DMS153 treated with DMSO at 0.1 percent for 48 hours (cell line): Measurements from ENCODE around the gene MTF2.
"Not testable (repeated sequence)": the region's sequence is repeated elsewhere in the genome, so short reads cannot be mapped to it uniquely, and the experiment has no call there.

Source experiments
- DNase-seq: peaks from one replicate; lab custom pipeline; 2025; ENCODE audit not compliant: unreplicated experiment; lab: John Stamatoyannopoulos, UW

Gene MTF2

GRCh38 chr1:93078986-93079654 is at the start of gene MTF2:
Gene MTF2, plus strand, starts transcription at chr1:93079283. Its CDS starts 244 bp downstream, at chr1:93079527.
- peak; percentile 81 for DNase-seq

- no peak for DNase-seq
These were observed 49.8 kb upstream of the MTF2 start for GRCh38 chr1:93029317-93029716.

DNA sequence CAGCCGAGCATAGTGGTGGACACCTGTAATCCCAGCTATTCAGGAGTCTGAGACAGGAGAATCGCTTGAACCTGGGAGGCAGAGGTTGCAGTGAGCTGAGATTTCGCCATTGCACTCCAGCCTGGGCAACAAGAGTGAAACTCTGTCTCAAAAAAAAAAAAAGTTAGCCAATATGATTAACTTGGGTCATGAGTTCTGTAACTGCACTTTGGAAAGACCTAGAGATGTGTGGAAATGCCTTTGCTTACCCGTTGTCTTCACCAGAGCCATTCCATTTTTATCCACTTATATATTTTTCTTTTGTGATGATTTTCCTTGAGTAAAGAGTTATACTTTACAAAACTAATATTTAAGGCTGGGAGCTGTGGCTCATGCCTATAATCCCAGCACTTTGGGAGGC is 48.9 kb upstream of the MTF2 start:
- DNase-seq, result not testable (repeated sequence)

DNA sequence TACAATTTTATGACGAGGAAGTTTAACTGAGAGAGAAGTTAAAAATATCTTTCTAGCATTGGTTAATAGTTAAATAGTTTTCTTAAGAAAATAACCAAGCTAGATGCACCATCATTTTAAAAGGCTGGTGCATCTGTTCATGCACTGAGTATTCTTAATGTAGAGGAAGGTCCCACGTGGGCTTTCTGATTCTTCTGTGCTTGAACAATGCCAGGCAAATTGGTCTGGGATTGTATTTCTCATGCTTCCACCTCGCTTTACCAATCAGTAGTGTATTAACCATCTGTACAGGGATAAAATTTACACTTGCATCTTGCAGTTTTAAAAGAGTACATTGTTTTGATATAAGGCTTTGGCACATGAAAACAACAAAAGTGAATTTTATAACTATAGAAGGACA is 47.4 kb upstream of the MTF2 start:
- DNase-seq, result no peak

- DNase-seq, result no peak
These were observed 46.1 kb upstream of the MTF2 start for GRCh38 chr1:93033029-93033428.

DNA sequence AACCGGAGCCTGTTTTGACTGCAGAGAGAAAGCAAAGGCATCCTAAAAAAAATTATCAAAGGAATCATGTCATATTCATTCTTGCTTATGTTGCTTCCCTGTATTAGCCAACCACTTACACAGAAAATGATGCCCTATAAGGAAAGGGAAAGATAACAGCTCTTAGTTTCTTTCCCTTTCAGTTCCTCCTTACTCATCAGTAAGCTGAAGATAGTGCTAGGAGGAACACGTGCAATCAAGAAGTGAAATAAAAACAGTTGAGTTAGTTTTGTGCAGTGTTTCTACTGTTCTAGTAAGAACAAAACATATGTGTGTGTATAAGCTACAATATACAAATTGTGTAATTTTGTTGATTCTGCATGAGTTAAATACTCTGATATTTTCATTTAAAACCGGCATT is 45.3 kb upstream of the MTF2 start:
- DNase-seq, result no peak

DNA sequence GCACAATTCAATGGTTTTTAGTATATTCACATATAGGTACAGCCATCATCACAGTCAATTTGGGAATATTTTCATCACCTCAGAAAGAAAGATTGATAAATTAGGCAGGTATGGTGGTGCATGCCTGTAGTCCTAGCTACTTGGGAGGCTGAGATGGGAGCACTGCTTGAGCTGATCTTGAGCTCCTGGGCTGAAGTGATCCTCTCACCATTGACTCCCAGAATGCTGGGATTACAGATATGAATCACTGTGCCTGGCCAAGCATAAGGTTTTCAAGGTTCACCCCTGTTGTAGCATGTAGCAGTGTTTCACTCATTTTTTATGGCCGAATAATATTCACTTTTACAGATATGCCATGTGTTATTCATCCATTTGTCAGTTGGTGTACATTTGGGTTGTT is 44.7 kb upstream of the MTF2 start:
- DNase-seq, result no peak

- no peak for DNase-seq
These were observed 42.4 kb upstream of the MTF2 start for GRCh38 chr1:93036672-93037071.

- DNase-seq, result no peak
These were observed 36.7 kb upstream of the MTF2 start for GRCh38 chr1:93042187-93043056.

DNA sequence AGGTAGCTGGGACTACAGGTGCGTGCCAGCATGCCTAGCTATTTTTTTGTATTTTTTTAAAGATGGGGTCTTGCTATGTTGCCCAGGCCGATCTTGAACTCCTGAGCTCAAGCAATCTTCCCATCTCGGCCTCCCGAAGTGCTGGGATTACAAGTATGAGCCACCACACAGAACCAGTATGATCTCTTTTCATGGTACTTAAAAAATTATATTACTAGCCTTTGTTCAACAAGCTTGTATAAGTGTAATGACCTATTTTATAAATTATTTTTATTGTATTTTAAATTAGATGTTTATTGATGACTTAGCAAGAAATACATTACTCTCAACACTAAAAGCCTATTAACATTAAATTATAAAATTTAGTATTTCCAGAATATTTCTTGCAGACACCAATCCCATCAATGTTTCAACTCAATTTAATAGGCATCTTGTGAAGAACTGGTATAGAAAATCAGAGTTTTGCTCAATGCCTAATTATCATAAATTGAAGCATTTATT is 36.0 kb upstream of the MTF2 start:
- DNase-seq, result no peak

DNA sequence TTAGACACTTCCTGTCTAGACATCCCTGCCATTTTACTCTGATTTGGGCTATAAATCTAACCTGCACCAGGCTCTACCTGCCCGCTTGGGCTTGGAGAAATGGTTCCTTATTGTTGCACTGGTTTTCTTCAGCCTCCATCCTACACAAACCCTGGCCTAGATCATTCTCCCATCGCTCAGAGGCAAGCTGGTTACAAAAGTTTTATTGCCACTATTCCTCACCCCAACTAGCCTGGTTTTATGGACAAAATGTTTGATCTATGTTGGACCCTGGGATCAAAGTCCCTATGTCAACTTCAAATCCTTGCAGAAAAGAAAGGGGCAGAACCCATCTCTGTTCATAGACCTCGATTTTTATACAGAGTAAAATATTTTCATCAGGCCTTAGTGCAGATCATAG is 31.5 kb upstream of the MTF2 start:
- DNase-seq, result no peak

DNA sequence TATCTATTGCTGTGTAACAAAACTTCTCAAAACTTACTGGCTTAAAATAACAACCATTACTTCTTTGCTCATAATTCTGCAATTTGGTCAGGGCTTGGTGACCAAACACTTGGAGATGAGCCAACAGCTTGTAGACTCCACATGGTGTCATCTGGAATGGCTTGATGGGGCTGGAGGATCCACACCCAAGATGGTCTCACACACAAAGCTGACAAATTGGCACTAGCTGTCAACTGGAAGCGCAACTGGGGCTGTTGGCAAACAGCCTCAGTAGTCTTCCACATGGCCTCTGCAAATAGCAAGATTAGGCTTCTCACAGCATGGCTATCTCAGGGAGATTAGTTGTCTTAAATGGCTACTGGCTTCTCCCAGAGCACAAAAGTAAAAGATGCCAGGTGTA is 27.1 kb upstream of the MTF2 start:
- no peak for DNase-seq

DNA sequence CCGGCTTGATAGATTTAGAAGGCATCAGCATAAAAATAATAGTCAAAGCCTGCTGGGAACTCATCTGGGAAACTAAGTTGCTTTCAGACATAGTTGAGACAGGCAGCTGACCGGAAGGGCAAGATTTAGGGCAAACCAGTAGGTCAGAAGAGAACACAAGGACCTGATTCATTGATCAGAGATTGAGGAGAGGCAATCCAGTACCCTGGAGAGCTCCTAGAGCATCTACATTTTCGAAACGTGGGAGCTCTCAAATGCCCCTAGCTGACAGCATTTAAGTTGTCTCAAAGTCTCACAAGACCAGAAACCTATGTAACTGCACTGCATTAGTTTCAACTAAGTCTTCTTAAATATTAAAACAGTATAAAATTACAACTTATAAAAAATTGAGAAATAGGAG is 22.9 kb upstream of the MTF2 start:
- DNase-seq, result no peak

- DNase-seq, result no peak
These were observed 22.4 kb upstream of the MTF2 start for GRCh38 chr1:93056649-93057048.

- peak; percentile 6 for DNase-seq
These were observed 16.9 kb upstream of the MTF2 start for GRCh38 chr1:93061895-93062792.

GRCh38 chr1:93076268-93076667 is 2.8 kb upstream of the MTF2 start:
- DNase-seq, result no peak

DNA sequence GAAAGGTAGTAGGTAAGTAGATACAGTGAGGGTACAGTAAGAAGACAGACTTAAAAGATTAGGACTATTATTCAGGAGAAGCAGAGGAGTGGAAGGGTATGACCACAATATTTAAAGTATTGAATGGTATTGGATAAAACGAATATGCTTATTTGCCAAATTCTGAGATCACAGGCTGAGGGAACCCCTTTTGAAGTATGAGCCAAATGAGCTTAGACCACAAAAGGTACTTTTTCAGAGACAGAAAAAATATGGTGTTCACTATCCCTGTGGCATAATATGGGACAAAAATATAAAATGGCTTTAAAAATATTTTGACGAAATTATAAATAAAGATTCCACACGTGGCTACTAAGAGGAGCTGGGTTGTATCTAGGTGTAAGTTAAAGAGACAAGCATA is 880 bp upstream of the MTF2 start:
- DNase-seq, result no peak

DNA sequence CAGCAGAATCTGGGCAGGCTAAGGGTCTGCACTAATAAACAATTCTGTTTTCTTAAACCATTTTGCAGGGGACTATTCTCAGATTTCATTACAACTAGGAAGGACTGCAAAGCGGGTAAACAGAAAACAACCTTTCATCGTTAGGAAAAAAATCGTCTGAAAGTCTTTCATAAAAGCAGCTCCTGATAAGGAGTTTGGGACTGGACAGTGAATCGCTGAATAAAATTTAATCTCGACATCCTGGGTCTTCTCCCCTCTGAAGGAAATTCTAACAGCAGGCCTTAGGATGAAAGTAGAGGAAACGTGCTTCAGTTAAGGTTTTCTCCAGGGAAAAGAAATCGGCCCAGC is 471 bp upstream of the MTF2 start:
- no peak for DNase-seq

GRCh38 chr1:93079685-93080141 is 630 bp downstream of the MTF2 start:
- no peak for DNase-seq

GRCh38 chr1:93080179-93080823 is 1.2 kb downstream of the MTF2 start:
- DNase-seq, result peak; percentile 21

DNA sequence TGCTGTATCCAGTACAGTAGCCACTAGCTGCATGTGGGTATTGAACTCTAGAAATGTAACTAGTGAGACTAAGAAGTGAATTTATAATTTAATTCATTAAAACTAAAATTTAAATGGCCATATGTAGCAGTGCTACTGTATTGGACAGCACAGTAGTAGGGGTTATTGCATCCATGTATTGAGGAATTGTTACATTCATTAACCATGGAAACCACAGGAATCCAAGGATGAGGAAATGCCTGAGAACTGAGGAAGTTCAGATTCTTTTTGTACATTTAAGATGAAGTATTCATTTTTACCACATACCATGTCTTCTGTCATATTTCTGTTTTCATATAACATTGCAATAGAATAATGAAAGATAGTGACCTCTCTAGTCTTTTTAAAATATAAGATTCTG is 2.6 kb downstream of the MTF2 start:
- DNase-seq, result no peak
